ENCODE measurements around the gene ASB7. TPM values are rescaled to one million over a fixed set of nuclear protein-coding genes. Genes with fewer than 3 reads are reported as not detected.

Gene ASB7
- total and polyA plus RNA-seq, 2 experiments from 2014 or later, result 8.1 to 13.2 TPM

GRCh38 chr15:100570275-100570674 lies 32.1 kb upstream of the ASB7 start:
- H3K27me3 ChIP-seq (replicated peaks; ENCODE audit: insufficient read depth), result no peaks in the 10 kb centered on the region
- H2AFZ ChIP-seq, result no peak overlapping the region
- no peaks in the 10 kb centered on the region for H3F3A ChIP-seq (ENCODE audit: insufficient read depth)
- peaks cover 5% of the 10 kb centered on the region; the same call in 1 of the 2 replicates for H3K36me3 ChIP-seq (ENCODE audit: low read depth)
- DNase-seq, result peak; percentile 28
- no peaks in the 10 kb centered on the region for H3K9me3 ChIP-seq (ENCODE audit: low read depth)
- no peaks in the 10 kb centered on the region for H3K4me1 ChIP-seq (ENCODE audit: insufficient read depth)
- in situ Hi-C loops (cut with MboI), result no loop called here
- no peak overlapping the region for H3K9ac ChIP-seq
- H3K4me3 ChIP-seq, result no peak overlapping the region
- 76 to 82% methylated on average over 3 of the region's 3 CpGs for WGBS, 2 experiments (ENCODE audit: low coverage in 1 of 2, low lambda C conversion rate in 2 of 2, missing lambda C conversion rate in 2 of 2)
- no peak overlapping the region for H3K4me2 ChIP-seq (ENCODE audit: unreplicated experiment)
- no peaks in the 10 kb centered on the region for H4K20me1 ChIP-seq (ENCODE audit: insufficient read depth)
- no peaks in the 10 kb centered on the region for H3K79me2 ChIP-seq (ENCODE audit: insufficient read depth)
- no peak overlapping the region for H3K27ac ChIP-seq
- no peaks in the 10 kb centered on the region for H3K9me2 ChIP-seq (ENCODE audit: insufficient read depth)
- TF ChIP-seq EZH2 (IDR thresholded peaks at IDR 0.05; ENCODE audit: insufficient read depth, poor library complexity, severe bottlenecking) (no peak), EZH2phosphoT487 (IDR thresholded peaks at IDR 0.05; ENCODE audit: insufficient read depth, low read depth) (no peak)

DNA sequence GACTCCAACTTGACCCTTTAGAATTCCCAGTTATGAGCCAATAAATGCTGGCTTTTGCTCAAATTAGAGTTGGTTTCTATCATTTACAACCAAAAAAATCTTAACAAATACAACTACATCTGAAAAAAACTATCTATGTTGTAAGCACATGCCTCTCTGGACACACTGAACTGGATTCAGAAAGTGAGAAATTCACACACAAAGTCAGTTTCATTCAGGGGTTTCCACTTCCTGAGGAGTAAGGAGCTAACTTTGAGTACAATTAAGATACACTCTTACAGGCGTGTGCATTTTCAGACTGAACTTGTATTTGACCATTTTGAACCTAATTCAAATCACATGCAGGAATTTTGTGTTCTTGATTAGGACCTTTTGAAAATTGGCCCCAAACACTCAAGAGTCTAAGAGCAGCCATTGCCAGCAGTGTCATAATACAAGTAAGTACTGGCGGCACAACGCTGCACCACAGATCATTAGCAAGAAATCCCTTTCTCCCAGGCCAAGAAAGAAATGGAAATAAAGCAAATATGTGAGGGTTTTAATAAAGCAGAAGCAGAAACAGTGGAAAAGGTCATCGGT lies 31.6 kb upstream of the ASB7 start:
- no peak overlapping the region for H3K4me3 ChIP-seq
- no peaks in the 10 kb centered on the region for H3F3A ChIP-seq (ENCODE audit: insufficient read depth)
- no peak overlapping the region for H3K27ac ChIP-seq
- in situ Hi-C loops (cut with MboI), result no loop called here
- H3K27me3 ChIP-seq (replicated peaks; ENCODE audit: insufficient read depth), result no peaks in the 10 kb centered on the region
- H3K9me2 ChIP-seq (ENCODE audit: insufficient read depth), result no peaks in the 10 kb centered on the region
- H3K4me1 ChIP-seq (ENCODE audit: insufficient read depth), result no peaks in the 10 kb centered on the region
- H3K36me3 ChIP-seq (ENCODE audit: low read depth), result peaks cover 5% of the 10 kb centered on the region; the same call in 1 of the 2 replicates
- no peak overlapping the region for H3K9ac ChIP-seq
- DNase-seq, result no peak
- no peaks in the 10 kb centered on the region for H3K9me3 ChIP-seq (ENCODE audit: low read depth)
- H2AFZ ChIP-seq, result no peak overlapping the region
- no peaks in the 10 kb centered on the region for H3K79me2 ChIP-seq (ENCODE audit: insufficient read depth)
- no peaks in the 10 kb centered on the region for H4K20me1 ChIP-seq (ENCODE audit: insufficient read depth)
- H3K4me2 ChIP-seq (ENCODE audit: unreplicated experiment), result no peak overlapping the region
- TF ChIP-seq EZH2phosphoT487 (IDR thresholded peaks at IDR 0.05; ENCODE audit: insufficient read depth, low read depth) (no peak), EZH2 (IDR thresholded peaks at IDR 0.05; ENCODE audit: insufficient read depth, poor library complexity, severe bottlenecking) (no peak)
- 43 to 52% methylated on average over 4 of the region's 4 CpGs for WGBS, 2 experiments (ENCODE audit: low coverage in 1 of 2, low lambda C conversion rate in 2 of 2, missing lambda C conversion rate in 2 of 2)

DNA sequence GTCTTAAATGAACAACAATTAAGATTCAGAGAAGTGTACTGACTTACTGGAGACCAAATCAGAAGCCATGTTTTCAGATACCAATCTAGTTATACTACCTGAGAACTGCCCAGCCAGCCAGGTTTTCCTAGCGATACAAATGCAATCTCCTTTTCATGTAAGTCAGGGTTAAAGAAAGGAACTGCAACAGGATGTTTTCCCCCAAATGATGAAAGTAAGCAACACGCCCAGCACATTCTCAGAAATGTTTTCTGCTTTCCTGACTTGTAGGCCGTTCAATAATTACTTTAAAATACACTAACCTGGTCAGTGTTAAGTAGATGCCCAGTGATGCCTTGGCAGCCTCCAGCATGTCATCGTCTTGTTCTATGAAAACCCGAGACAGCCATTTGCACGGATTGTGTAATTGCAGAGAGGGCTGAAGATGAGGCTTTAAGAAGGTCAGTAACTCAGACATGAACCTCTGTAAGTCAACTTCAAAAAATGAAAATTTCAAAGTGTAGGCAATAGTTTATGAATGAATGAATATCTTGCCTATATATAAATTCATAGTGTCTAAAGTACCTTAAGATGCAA lies 30.7 kb upstream of the ASB7 start:
- Histone ChIP-seq H3K4me1 (ENCODE audit: insufficient read depth) (no peaks in the 10 kb centered on the region), H3K4me2 (ENCODE audit: unreplicated experiment) (no peak overlapping the region), H3K4me3 (no peak overlapping the region), H3K36me3 (ENCODE audit: low read depth) (peaks cover 5% of the 10 kb centered on the region; the same call in 1 of the 2 replicates), H3K79me2 (ENCODE audit: insufficient read depth) (no peaks in the 10 kb centered on the region), H3K9me3 (ENCODE audit: low read depth) (no peaks in the 10 kb centered on the region), H3F3A (ENCODE audit: insufficient read depth) (no peaks in the 10 kb centered on the region), H3K27ac (no peak overlapping the region), H3K9ac (no peak overlapping the region), H3K27me3 (replicated peaks; ENCODE audit: insufficient read depth) (no peaks in the 10 kb centered on the region), H2AFZ (no peak overlapping the region), H4K20me1 (ENCODE audit: insufficient read depth) (no peaks in the 10 kb centered on the region), H3K9me2 (ENCODE audit: insufficient read depth) (no peaks in the 10 kb centered on the region)
- in situ Hi-C loops (cut with MboI), result no loop called here
- TF ChIP-seq EZH2 (IDR thresholded peaks at IDR 0.05; ENCODE audit: insufficient read depth, poor library complexity, severe bottlenecking) (no peak), EZH2phosphoT487 (IDR thresholded peaks at IDR 0.05; ENCODE audit: insufficient read depth, low read depth) (no peak)
- 46 to 50% methylated on average over 6 of the region's 6 CpGs for WGBS, 2 experiments (ENCODE audit: low coverage in 1 of 2, low lambda C conversion rate in 2 of 2, missing lambda C conversion rate in 2 of 2)
- no peak for DNase-seq

DNA sequence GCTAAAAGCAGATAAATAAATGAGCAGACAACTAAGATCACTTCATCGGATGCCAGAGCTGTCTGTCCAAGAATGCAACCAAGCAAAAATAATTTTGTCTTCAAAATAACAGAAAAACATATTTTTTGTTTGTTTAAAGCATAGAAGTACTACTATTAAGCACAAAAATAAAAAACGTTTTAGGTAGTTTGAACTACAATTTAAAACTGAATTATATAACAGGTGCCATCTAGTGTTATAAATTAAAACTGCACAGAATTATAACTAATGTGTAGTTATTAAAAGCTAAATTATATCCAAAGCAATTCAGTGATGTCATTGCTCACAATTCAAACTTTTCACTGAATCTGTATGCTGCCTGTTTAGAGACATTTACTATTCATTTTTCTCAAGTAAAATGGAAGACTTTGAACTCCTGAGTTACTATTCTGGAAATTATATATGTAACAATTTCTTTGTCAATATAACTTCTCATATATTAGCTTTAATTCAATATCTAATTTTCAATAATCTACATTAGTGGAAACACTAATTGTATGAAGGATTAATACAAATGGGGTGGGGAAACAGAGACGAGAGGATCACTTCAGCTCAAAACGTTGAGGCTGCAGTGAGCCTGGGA lies 29.9 kb upstream of the ASB7 start:
- Histone ChIP-seq H3K27ac (no peak overlapping the region), H3K9me2 (ENCODE audit: insufficient read depth) (no peaks in the 10 kb centered on the region), H4K20me1 (ENCODE audit: insufficient read depth) (no peaks in the 10 kb centered on the region), H3K4me1 (ENCODE audit: insufficient read depth) (no peaks in the 10 kb centered on the region), H3K79me2 (ENCODE audit: insufficient read depth) (no peaks in the 10 kb centered on the region), H2AFZ (no peak overlapping the region), H3F3A (ENCODE audit: insufficient read depth) (no peaks in the 10 kb centered on the region), H3K36me3 (ENCODE audit: low read depth) (peaks cover 5% of the 10 kb centered on the region; the same call in 1 of the 2 replicates), H3K9me3 (ENCODE audit: low read depth) (no peaks in the 10 kb centered on the region), H3K4me3 (no peak overlapping the region), H3K27me3 (replicated peaks; ENCODE audit: insufficient read depth) (no peaks in the 10 kb centered on the region), H3K4me2 (ENCODE audit: unreplicated experiment) (no peak overlapping the region), H3K9ac (no peak overlapping the region)
- DNase-seq, result peak; percentile 34
- TF ChIP-seq EZH2 (IDR thresholded peaks at IDR 0.05; ENCODE audit: insufficient read depth, poor library complexity, severe bottlenecking) (no peak), EZH2phosphoT487 (IDR thresholded peaks at IDR 0.05; ENCODE audit: insufficient read depth, low read depth) (no peak)
- 50 to 54% methylated on average over 4 of the region's 4 CpGs for WGBS, 2 experiments (ENCODE audit: low coverage in 1 of 2, low lambda C conversion rate in 2 of 2, missing lambda C conversion rate in 2 of 2)
- in situ Hi-C loops (cut with MboI), result no loop called here
